ENCODE results near the gene TBX2.
"Not testable (repeated sequence)": the region's sequence is repeated elsewhere in the genome, so short reads cannot be mapped to it uniquely, and the experiment has no call there.

The TBX2 gene

GRCh38 chr17:61399131-61400065, at the start of gene TBX2:
TSS of gene TBX2 (plus strand) at chr17:61399843. CDS start at chr17:61400177, 334 bp downstream.
- no peak for DNase-seq (ENCODE audit: low read depth in 2 of 2)

GRCh38 chr17:61351745-61352407, 47.8 kb upstream of the TBX2 start:
- DNase-seq (ENCODE audit: low read depth in 2 of 2) = no peak

- DNase-seq (ENCODE audit: low read depth in 2 of 2) = no peak
Measured at GRCh38 chr17:61352408-61352770, 47.3 kb upstream of the TBX2 start.

GRCh38 chr17:61352781-61353491, 46.7 kb upstream of the TBX2 start:
- DNase-seq (ENCODE audit: low read depth in 2 of 2) = no peak

- no peak for DNase-seq (ENCODE audit: low read depth in 2 of 2)
Measured at GRCh38 chr17:61353615-61354014, 46.0 kb upstream of the TBX2 start.

- DNase-seq (ENCODE audit: low read depth in 2 of 2) = no peak
Measured at GRCh38 chr17:61354895-61355874, 44.5 kb upstream of the TBX2 start.

GRCh38 chr17:61357061-61357460, 42.6 kb upstream of the TBX2 start:
- DNase-seq (ENCODE audit: low read depth in 2 of 2) = not testable (repeated sequence)

GRCh38 chr17:61359513-61359912, 40.1 kb upstream of the TBX2 start:
- not testable (repeated sequence) for DNase-seq (ENCODE audit: low read depth in 2 of 2)

GRCh38 chr17:61360318-61360943, 39.2 kb upstream of the TBX2 start:
- DNase-seq (ENCODE audit: low read depth in 2 of 2) = no peak

GRCh38 chr17:61361084-61361483, 38.6 kb upstream of the TBX2 start:
- DNase-seq (ENCODE audit: low read depth in 2 of 2) = no peak

- no peak for DNase-seq (ENCODE audit: low read depth in 2 of 2)
Measured at GRCh38 chr17:61362396-61362795, 37.2 kb upstream of the TBX2 start.

GRCh38 chr17:61362852-61363600, 36.6 kb upstream of the TBX2 start:
- no peak for DNase-seq (ENCODE audit: low read depth in 2 of 2)

GRCh38 chr17:61363601-61364462, 35.8 kb upstream of the TBX2 start:
- no peak for DNase-seq (ENCODE audit: low read depth in 2 of 2)

- no peak for DNase-seq (ENCODE audit: low read depth in 2 of 2)
Measured at GRCh38 chr17:61364463-61364846, 35.2 kb upstream of the TBX2 start.

- DNase-seq (ENCODE audit: low read depth in 2 of 2) = no peak
Measured at GRCh38 chr17:61366076-61366714, 33.4 kb upstream of the TBX2 start.

- no peak for DNase-seq (ENCODE audit: low read depth in 2 of 2)
Measured at GRCh38 chr17:61366715-61367413, 32.8 kb upstream of the TBX2 start.

- no peak for DNase-seq (ENCODE audit: low read depth in 2 of 2)
Measured at GRCh38 chr17:61368049-61368831, 31.4 kb upstream of the TBX2 start.

All from stimulated activated CD4-positive, alpha-beta T cell treated with anti-CD3 and anti-CD28 coated beads, Interleukin-12 subunit alpha, Interleukin-12 subunit beta, amount 100 ng/mL, for 24 hours (primary cell).